Activated T-cell treated with anti-CD3 and anti-CD28 coated beads, Interleukin-2, amount 50 U/mL, for 4 hours (primary cell): Measurements from ENCODE around the gene UFC1. TPM values are rescaled to one million over a fixed set of nuclear protein-coding genes. Genes with fewer than 3 reads are reported as not detected.
A peak's percentile ranks its signal among the peaks of the same experiment; 100 is the strongest.

ENCODE experiments used
- ATAC-seq, 2 donors: fragments of 200-7000 bp; cut with Tn5 transposase; one replicate each; pipeline ENCODE4 v1.10.0; 2021
- DNase-seq: peaks from one replicate; pipeline ENCODE4 v3.0.0-alpha.2; 2020
- H3K27me3 Mint-ChIP-seq: one replicate; pipeline ENCODE4 v1.8.0; 2021; ENCODE audit warnings: low read depth, mixed read lengths
- H3K36me3 Mint-ChIP-seq: one replicate; pipeline ENCODE4 v1.8.0; 2022; ENCODE audit warnings: mixed read lengths; ENCODE audit not compliant: insufficient read depth
- H3K4me1 Mint-ChIP-seq: one replicate; pipeline ENCODE4 v1.8.0; 2021; ENCODE audit warnings: low read depth, mixed read lengths
- H3K4me3 Mint-ChIP-seq: one replicate; pipeline ENCODE4 v1.8.0; 2021; ENCODE audit warnings: mild to moderate bottlenecking, moderate library complexity, mixed read lengths
- H3K9me3 Mint-ChIP-seq: one replicate; pipeline ENCODE4 v1.8.0; 2021; ENCODE audit warnings: mixed read lengths
- total RNA-seq, 3 donors: library from RNA; stranded (reverse); gene quantifications; one replicate each; pipeline ENCODE4 v1.2.1, GENCODE V29; 2021

Gene UFC1
- total RNA-seq, 3 donors from 2014 or later, result 87.5 to 98.8 (median 92.8) TPM

DNA sequence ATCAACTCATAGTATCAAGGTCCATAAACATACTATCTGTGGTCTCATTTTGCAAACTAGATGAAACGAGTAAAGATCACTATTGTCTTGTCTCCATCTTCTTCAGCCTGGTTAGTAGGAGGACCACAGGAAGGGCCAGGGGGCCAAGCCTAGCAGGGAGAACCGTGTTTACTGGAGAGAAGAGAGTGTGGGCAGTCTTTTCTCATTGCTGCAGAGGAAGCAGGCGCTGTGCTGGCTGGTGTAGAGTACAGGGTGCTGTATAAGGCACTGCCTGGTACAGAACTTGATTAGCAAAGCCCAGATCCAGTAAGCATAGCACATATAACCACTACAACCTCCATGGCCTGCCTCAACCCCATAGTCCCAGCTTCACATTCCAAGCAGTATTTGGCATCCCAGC, 33.5 kb downstream of the UFC1 start:
- H3K36me3 Mint-ChIP-seq, result no peaks in the 10 kb centered on the region
- no peaks in the 10 kb centered on the region for H3K27me3 Mint-ChIP-seq
- H3K4me3 Mint-ChIP-seq, result no peak overlapping the region
- H3K4me1 Mint-ChIP-seq, result peaks cover 68% of the 10 kb centered on the region
- no peaks in the 10 kb centered on the region for H3K9me3 Mint-ChIP-seq
- no peak for ATAC-seq
- no peak for DNase-seq

DNA sequence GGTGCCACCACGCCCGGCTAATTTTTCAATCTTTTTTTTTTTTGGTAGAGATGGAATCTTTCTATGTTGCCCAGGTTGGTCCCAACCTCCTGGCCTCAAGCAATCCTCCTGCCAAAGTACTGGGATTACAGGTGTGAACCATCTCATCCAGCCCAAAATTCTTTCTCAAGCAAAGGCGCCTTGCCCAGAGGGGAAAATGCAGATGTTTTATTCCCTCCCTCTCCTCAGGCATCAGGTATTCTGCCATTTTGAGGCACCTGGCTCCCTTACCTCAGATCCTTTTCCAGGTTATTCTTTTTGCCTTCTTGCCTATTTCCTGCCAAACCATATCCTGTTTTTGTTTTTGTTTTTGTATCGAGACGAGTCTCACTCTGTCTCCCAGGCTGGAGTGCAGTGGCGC, 34.6 kb downstream of the UFC1 start:
- DNase-seq (no peak), ATAC-seq (no peak)
- no peaks in the 10 kb centered on the region for H3K27me3 Mint-ChIP-seq
- H3K4me3 Mint-ChIP-seq, result no peak overlapping the region
- peaks cover 66% of the 10 kb centered on the region for H3K4me1 Mint-ChIP-seq
- H3K36me3 Mint-ChIP-seq, result no peaks in the 10 kb centered on the region
- H3K9me3 Mint-ChIP-seq, result no peaks in the 10 kb centered on the region

DNA sequence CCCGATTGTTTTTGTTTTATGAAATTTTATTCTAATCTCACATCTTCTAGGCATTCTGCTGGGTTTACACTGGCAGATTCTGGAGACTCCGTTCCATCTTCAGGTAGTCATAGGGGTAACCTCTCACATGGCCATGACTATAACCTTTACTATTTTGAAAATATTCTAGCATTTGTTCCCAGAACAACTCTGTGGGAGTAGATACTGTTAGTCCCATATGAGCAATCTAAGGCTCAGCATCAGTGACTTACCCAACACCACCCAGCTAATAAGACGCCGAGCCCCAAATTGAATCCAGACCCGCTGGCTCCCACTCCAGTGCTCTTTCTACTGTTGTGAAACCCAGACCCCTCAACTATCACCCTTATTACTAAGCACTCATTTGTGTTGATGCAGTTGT, 35.3 kb downstream of the UFC1 start:
- H3K4me1 Mint-ChIP-seq, result peaks cover 60% of the 10 kb centered on the region
- no peak overlapping the region for H3K4me3 Mint-ChIP-seq
- no peaks in the 10 kb centered on the region for H3K9me3 Mint-ChIP-seq
- DNase-seq, result no peak
- H3K36me3 Mint-ChIP-seq, result no peaks in the 10 kb centered on the region
- no peaks in the 10 kb centered on the region for H3K27me3 Mint-ChIP-seq
- ATAC-seq, result no peak

DNA sequence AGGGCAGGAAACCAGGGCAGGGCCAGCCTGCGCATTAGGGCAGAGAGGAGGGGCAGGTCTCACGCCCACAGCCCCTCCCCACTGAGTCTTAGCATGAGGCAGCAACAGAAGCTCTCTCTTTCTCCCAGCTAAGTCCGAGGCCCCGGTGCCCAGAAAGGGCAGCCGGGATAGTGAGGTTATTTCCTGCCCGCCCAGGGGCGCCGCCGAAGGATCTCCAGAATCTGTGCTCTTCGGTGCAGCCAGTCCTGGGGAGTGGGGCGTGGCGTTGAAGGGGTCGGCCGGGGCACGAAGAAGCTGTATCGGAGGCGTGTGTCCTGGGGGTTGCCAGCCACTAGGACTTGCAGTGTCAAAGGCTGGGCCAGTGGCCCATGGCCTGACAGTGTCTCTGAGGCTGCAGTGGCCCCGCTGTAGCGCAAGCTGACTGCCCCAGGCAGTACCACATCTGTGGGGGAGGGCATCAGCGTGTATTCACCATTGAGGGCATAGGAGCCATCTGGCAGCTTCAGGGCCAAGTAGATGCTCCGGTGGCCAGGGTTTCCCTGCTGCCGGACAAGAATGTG, 37.3 kb downstream of the UFC1 start:
- no peak for ATAC-seq
- Mint-ChIP-seq H3K4me3 (no peak overlapping the region), H3K36me3 (no peaks in the 10 kb centered on the region), H3K27me3 (no peaks in the 10 kb centered on the region), H3K4me1 (peaks cover 53% of the 10 kb centered on the region), H3K9me3 (no peaks in the 10 kb centered on the region)
- no peak for DNase-seq

DNA sequence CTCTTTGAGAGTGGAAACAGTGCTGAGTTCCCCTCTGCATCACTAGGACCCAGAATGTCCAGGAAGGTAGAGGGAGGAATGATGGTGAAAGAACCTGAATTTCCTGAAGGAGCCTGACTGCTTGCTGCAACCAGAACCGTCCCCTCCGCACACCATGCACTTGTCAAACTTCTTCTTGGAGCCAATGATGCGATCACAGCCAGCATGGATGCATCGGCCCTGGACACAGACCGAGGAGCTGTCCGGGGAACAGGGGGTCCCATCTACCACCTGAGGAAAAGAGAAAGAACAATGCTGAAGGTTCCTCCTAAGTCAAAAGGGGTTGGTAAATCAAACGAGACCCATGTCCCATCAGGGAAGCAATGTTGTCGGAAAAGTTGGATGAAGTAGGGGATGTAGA, 38.2 kb downstream of the UFC1 start:
- peaks cover 44% of the 10 kb centered on the region for H3K4me1 Mint-ChIP-seq

DNA sequence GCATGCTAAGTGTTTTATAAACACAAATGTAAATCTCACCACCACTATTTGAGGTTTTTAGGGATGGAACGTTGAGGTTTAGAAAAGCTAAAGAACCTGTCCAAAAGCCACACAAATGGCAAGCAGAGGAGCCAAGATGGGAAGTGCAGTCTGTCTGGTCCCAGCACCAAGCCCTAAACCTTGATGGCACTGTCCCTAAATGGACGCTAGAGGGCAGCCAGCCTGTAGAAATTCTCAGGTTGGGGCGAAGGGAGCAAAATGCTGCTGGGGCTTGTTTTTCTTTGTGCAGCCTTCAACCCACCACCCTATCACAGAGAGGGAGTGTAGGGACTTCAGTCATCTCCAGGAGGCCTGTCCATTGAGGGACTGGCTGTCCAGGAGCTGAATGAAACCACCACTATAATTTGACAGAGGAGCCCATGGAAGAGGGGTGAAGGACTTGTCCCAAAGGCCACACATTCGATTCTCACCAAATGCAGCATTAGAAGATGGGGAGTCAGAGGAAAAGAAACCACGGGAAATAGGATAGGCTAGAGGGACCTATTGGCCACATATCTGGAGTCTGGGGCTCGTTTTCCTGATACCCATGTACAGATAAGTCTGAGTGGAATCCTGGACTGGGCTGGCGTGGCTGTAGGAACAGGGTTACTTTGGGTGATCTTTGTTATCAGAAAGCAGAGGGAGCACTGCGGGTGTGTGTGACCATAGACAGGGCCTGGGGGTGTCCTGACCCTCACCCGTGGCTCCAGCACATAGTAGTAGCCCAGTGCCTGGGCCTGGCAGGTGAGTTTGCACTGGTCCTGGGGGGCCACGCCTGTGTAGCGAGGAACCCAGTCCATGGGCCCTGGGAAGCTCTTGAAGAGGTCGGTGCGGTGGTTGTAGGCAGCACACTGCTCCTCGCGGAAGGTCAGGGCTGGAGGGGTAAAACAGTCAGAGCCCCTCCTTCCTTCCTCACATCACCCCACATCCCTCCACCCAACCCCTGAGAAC, 39.0 kb downstream of the UFC1 start:
- H3K36me3 Mint-ChIP-seq, result no peaks in the 10 kb centered on the region
- peak; percentile 91 to 95 for ATAC-seq
- H3K4me3 Mint-ChIP-seq, result no peak overlapping the region
- H3K4me1 Mint-ChIP-seq, result peaks cover 36% of the 10 kb centered on the region
- no peaks in the 10 kb centered on the region for H3K27me3 Mint-ChIP-seq
- no peaks in the 10 kb centered on the region for H3K9me3 Mint-ChIP-seq
- DNase-seq, result peak; percentile 59

More for the DNA sequence above, 38.2 kb downstream of the UFC1 start:
- ATAC-seq, result no peak
- Mint-ChIP-seq H3K4me3 (no peak overlapping the region), H3K9me3 (no peaks in the 10 kb centered on the region), H3K36me3 (no peaks in the 10 kb centered on the region), H3K27me3 (no peaks in the 10 kb centered on the region)
- no peak for DNase-seq

DNA sequence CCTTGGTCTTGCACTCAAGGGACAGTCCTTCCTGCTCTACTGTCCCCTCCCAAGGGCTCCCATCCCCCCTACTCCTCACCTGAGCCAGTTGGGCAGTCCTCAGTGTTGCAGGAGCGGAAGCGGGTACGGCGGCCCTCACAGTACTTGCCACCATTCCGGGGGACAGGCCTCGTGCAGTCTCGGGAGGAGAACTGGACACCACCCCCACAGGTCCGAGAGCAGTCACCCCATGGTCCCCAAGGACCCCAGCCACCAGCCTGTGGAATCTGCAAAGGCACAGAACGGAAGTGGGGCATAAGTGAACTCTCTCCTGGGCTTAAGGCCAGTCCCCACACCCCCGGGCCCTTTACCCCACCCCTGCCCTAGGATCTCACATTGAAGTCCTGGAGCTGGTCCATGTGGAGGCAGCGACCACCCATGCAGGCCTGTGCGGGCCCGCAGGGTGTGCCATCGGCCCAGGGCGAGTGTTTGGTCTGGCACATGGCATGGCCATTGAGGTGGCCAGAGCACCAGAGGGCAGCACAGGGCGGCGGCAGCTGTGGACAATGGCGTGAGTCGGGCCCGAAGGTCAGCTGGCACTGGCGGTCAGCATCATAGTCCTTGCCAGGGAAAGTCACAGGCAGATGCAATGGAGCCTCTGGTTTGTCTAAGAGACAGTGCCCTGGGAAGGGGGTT, 39.9 kb downstream of the UFC1 start:
- no peak for DNase-seq
- no peak for ATAC-seq
- Mint-ChIP-seq H3K4me3 (no peak overlapping the region), H3K27me3 (no peaks in the 10 kb centered on the region), H3K36me3 (no peaks in the 10 kb centered on the region), H3K9me3 (no peaks in the 10 kb centered on the region), H3K4me1 (peaks cover 30% of the 10 kb centered on the region)

DNA sequence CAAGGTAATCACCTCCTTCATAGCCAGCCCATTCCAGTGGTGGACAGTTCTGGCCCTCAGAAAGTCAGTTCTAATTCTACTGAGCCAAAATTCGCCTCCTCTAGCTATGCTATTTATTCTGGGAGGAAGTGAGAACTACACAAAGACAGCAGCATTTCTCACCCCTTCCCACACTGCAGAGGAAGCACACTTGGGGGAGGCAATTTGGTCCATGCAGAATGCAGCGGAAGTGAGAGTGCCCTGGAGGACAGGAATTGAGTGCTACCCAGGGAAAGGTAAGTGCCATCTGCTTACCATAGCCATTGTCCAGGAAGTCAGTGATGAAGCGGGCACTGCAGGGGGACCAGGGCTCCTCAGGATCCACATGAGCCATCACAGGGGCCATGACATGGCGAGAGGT, 41.4 kb downstream of the UFC1 start:
- Mint-ChIP-seq H3K9me3 (no peaks in the 10 kb centered on the region), H3K27me3 (no peaks in the 10 kb centered on the region), H3K4me3 (no peak overlapping the region), H3K36me3 (no peaks in the 10 kb centered on the region), H3K4me1 (peaks cover 31% of the 10 kb centered on the region)
- ATAC-seq, result no peak
- no peak for DNase-seq

DNA sequence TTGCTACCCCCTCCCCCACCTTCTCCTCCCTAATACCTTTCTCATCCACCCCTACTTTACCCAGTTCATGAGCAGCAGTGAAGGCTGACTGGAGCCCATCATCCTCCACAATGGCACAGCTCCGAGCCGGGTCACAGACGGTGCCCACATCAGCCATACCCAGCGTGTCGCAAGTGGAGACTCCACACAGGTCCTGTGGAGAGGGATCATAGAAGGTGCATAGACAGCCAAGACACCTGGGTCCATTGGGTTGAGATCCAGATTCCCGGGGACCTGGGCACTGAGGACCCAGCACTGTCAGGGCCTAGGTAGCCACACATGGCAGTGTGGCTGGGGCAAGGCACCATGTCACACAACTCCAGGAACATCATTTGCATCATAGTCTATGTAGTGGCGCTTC, 42.3 kb downstream of the UFC1 start:
- no peaks in the 10 kb centered on the region for H3K27me3 Mint-ChIP-seq
- no peaks in the 10 kb centered on the region for H3K9me3 Mint-ChIP-seq
- H3K4me1 Mint-ChIP-seq, result peaks cover 40% of the 10 kb centered on the region
- no peak overlapping the region for H3K4me3 Mint-ChIP-seq
- ATAC-seq (no peak), DNase-seq (no peak)
- H3K36me3 Mint-ChIP-seq, result no peaks in the 10 kb centered on the region

DNA sequence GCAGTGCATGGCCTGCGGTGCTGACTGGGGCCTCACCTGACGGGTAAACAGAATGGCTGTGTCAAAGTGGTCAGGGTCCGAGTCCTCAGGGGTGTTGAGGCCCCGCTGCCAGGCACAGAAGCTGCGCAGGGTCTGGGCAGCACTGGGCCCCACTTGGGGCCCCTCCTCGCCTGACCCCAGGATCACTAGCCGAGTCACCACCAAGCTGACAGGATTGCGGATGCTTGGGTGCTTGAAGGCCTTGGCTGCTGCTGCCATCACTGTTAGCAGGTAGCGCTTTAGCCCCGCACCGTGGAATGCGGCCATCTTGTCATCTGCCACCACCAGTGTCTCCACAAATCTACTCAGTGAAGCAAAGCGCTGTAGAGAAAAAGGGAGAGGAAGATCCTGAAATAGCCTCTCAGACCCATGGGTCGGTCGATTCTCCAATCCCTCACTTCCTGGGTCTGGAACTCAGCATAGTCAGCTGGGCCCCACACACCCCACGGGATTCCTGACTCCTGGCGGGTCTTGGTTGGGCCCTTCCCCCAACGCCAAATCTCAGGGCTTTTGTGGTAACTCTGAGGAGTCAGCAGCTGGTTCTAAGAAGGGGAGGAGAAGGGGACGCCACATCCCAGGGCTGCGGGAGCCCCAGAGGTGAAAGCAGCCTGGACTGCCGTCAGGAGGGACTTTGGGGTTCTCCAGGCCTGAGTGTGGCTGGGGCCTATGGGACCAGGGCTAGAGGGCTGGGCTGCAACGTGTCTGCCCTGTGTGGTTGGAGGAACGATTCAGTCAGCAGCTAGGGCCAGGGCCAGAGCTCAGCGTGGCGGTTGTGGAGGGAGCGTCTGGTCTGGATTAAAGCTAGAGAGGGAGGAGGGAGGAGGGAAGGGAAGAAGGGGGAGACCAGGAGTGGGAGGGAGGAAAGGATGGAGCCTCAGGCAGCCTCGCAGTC, 43.0 kb downstream of the UFC1 start:
- Mint-ChIP-seq H3K4me1 (peaks cover 47% of the 10 kb centered on the region), H3K36me3 (no peaks in the 10 kb centered on the region), H3K9me3 (no peaks in the 10 kb centered on the region), H3K4me3 (no peak overlapping the region), H3K27me3 (no peaks in the 10 kb centered on the region)
- ATAC-seq, result no peak
- no peak for DNase-seq

DNA sequence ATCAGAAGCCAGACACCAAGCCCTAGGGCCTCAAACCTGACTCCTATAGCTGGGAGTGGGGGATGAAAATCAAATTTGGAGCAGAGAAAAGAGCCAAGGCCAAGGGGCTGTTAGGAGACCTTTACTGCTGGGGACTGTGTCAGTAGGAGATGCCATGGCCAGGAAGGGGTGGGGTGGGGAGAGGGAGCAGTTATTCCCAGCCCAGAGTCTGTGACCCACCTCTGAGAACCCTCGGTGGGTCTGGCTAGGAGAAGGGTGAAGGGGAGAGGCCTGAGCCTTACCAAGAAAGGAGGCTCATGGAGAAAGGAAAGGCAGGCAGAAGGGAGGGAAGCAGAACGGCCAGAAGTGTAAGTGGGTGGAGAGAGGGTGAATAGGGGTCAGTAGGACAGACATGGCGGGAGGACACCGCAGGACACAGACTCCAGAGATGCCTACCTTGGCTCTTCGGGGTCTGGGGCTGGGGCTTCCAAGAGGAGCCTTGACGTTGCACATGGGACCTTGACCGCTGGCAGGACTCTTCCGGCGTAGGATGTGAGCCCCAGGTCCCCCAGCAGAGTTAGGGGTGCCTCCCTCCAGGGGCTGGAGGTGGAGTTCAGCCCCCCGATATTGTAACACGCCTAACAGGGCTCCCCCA, 43.9 kb downstream of the UFC1 start:
- peaks cover 47% of the 10 kb centered on the region for H3K4me1 Mint-ChIP-seq
- DNase-seq (no peak), ATAC-seq (no peak)
- no peaks in the 10 kb centered on the region for H3K36me3 Mint-ChIP-seq
- H3K9me3 Mint-ChIP-seq, result no peaks in the 10 kb centered on the region
- H3K4me3 Mint-ChIP-seq, result no peak overlapping the region
- H3K27me3 Mint-ChIP-seq, result no peaks in the 10 kb centered on the region

DNA sequence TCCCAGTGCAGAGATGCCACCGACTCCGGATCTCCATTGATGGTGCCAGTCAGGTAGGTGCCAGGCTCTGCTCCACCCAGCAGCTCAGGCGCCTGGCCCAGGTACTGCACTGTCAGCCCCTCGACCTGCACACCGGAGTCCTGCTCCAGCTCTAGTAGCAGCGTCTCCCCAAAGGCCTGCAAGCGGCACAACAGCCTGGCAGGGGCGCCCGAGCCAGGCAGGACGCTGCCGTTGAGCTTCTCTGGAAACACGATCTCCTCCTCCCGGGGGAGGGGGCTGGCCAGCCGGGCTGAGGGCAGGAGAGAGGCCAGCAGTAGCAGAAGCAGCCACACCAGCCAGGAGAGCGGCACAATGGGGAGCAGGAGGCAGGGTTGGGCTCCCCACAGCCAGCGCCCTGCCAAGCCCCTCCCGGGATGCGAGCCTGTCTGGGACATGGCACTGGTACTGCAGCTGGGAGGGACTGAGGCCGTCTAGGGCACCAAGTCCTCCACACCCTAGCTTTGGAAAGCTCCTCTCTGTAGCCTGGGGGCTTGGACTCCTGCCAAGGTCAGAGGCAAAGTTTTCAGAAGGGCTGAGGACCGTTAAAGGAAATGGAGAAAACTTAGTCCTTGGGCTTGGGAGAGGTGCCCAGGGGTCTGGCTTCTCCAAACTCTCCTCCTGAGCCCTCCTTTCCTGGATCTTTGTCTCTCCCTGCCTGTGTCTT, 44.6 kb downstream of the UFC1 start:
- DNase-seq, result no peak
- Mint-ChIP-seq H3K36me3 (no peaks in the 10 kb centered on the region), H3K27me3 (no peaks in the 10 kb centered on the region), H3K9me3 (no peaks in the 10 kb centered on the region), H3K4me1 (peaks cover 49% of the 10 kb centered on the region), H3K4me3 (no peak overlapping the region)
- no peak for ATAC-seq

DNA sequence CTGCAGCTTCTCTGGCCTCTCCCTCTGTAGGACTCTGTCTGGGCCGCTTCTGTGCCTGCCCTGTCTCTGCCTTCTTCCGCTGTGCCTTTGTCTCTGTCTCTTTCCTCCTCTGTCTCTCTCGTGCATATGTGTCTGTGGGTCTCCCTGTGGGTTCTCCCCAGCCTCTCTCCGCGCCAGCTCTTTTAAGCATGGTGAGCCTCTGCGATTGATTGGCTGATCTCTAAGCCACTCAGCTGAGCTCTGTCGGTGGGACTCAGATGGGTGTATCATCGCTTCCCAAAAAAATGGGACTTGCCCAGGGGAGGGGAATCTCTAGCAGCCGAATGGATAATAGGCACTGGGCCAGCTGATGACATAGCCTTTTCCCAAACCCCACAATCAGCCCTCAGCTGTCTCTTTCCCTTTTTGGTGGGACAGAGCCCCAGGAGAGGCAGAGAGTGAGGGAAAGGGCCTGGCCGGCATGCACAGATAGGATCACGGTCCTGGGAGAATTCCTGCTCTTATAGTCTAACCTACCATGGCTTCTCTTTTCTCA, 45.2 kb downstream of the UFC1 start, which contains the start of gene ADAMTS4:
TSS of gene ADAMTS4 (minus strand) at position 158 of the 535 bp plus-strand sequence. CDS start 427 bp downstream, outside the sequence.
- Mint-ChIP-seq H3K36me3 (peaks cover under 1% of the 10 kb centered on the region), H3K9me3 (no peaks in the 10 kb centered on the region), H3K27me3 (no peaks in the 10 kb centered on the region), H3K4me3 (peak within 1 kb of the TSS; percentile 6), H3K4me1 (peaks cover 56% of the 10 kb centered on the region)
- no peak for DNase-seq
- ATAC-seq, result no peak
